ENCODE data around the gene LCN15.
"Not testable (repeated sequence)": the region's sequence is repeated elsewhere in the genome, so short reads cannot be mapped to it uniquely, and the experiment has no call there.

LCN15 gene

GRCh38 chr9:136794281-136794999 is 30.1 kb upstream of the LCN15 start:
- no peak for DNase-seq

- DNase-seq, result no peak
These were observed 29.0 kb upstream of the LCN15 start for GRCh38 chr9:136793086-136793946.

- DNase-seq, result no peak
These were observed 28.2 kb upstream of the LCN15 start for GRCh38 chr9:136792321-136793085.

- DNase-seq, result no peak
These were observed 27.4 kb upstream of the LCN15 start for GRCh38 chr9:136791516-136792276.

- DNase-seq, result peak; percentile 99
These were observed 26.6 kb upstream of the LCN15 start, which contains the start of gene TMEM141 for GRCh38 chr9:136790640-136791515. Gene TMEM141 (plus strand): TSS chr9:136791344. CDS start chr9:136791371, 27 bp downstream.

- no peak for DNase-seq
These were observed 25.2 kb upstream of the LCN15 start for GRCh38 chr9:136789523-136789937.

GRCh38 chr9:136788644-136789522 is 24.6 kb upstream of the LCN15 start:
- not testable (repeated sequence) for DNase-seq

- peak; percentile 56 for DNase-seq
These were observed 23.5 kb upstream of the LCN15 start for GRCh38 chr9:136787690-136788400.

GRCh38 chr9:136786983-136787382 is 22.7 kb upstream of the LCN15 start:
- DNase-seq, result not testable (repeated sequence)

GRCh38 chr9:136786451-136786850 is 22.1 kb upstream of the LCN15 start:
- no peak for DNase-seq

- DNase-seq, result not testable (repeated sequence)
These were observed 21.4 kb upstream of the LCN15 start for GRCh38 chr9:136785565-136786355.

- DNase-seq, result no peak
These were observed 20.7 kb upstream of the LCN15 start for GRCh38 chr9:136784997-136785361.

GRCh38 chr9:136784249-136784996 is 20.1 kb upstream of the LCN15 start:
- no peak for DNase-seq

GRCh38 chr9:136782452-136782851 is 18.1 kb upstream of the LCN15 start:
- DNase-seq, result no peak

GRCh38 chr9:136779808-136780207 is 15.5 kb upstream of the LCN15 start:
- DNase-seq, result no peak

GRCh38 chr9:136777359-136777758 is 13.0 kb upstream of the LCN15 start:
- DNase-seq, result no peak

GRCh38 chr9:136776947-136777346 is 12.6 kb upstream of the LCN15 start:
- no peak for DNase-seq

- DNase-seq, result no peak
These were observed 10.9 kb upstream of the LCN15 start for GRCh38 chr9:136775191-136775590.
